NCI-H774 (cell line): ENCODE results near the gene GAGE12C.
"Not testable (repeated sequence)": the region's sequence is repeated elsewhere in the genome, so short reads cannot be mapped to it uniquely, and the experiment has no call there.

Experiments
- DNase-seq: peaks from one replicate; lab custom pipeline; 2025; lab: John Stamatoyannopoulos, UW

GAGE12C gene, protein sequence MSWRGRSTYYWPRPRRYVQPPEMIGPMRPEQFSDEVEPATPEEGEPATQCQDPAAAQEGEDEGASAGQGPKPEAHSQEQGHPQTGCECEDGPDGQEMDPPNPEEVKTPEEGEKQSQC

DNA sequence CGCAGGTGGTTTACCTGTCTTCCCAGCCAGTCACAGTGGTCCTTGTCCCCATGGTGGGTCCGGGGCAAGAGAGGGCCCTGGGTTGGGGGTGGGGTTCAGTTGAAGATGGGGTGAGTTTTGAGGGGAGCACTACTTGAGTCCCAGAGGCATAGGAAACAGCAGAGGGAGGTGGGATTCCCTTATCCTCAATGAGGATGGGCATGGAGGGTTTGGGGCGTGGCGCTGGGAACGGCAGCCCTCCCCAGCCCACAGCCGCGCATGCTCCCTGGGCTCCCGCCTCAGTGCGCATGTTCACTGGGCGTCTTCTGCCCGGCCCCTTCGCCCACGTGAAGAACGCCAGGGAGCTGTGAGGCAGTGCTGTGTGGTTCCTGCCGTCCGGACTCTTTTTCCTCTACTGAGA is at the start of gene GAGE12C:
Gene GAGE12C, plus strand, starts transcription at position 301 of the 400 bp plus-strand sequence. CDS start 1,155 bp downstream, outside the sequence.
- not testable (repeated sequence) for DNase-seq

DNA sequence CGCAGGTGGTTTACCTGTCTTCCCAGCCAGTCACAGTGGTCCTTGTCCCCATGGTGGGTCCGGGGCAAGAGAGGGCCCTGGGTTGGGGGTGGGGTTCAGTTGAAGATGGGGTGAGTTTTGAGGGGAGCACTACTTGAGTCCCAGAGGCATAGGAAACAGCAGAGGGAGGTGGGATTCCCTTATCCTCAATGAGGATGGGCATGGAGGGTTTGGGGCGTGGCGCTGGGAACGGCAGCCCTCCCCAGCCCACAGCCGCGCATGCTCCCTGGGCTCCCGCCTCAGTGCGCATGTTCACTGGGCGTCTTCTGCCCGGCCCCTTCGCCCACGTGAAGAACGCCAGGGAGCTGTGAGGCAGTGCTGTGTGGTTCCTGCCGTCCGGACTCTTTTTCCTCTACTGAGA is 9.5 kb downstream of the GAGE12C start, which contains the start of gene GAGE12D:
Gene GAGE12D, plus strand, starts transcription at position 301 of the 400 bp plus-strand sequence. CDS start 1,155 bp downstream, outside the sequence.
- DNase-seq: not testable (repeated sequence)

DNA sequence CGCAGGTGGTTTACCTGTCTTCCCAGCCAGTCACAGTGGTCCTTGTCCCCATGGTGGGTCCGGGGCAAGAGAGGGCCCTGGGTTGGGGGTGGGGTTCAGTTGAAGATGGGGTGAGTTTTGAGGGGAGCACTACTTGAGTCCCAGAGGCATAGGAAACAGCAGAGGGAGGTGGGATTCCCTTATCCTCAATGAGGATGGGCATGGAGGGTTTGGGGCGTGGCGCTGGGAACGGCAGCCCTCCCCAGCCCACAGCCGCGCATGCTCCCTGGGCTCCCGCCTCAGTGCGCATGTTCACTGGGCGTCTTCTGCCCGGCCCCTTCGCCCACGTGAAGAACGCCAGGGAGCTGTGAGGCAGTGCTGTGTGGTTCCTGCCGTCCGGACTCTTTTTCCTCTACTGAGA is 19.0 kb downstream of the GAGE12C start, which contains the start of gene GAGE12E:
Gene GAGE12E, plus strand, starts transcription at position 301 of the 400 bp plus-strand sequence. CDS start 1,155 bp downstream, outside the sequence.
- DNase-seq: not testable (repeated sequence)

DNA sequence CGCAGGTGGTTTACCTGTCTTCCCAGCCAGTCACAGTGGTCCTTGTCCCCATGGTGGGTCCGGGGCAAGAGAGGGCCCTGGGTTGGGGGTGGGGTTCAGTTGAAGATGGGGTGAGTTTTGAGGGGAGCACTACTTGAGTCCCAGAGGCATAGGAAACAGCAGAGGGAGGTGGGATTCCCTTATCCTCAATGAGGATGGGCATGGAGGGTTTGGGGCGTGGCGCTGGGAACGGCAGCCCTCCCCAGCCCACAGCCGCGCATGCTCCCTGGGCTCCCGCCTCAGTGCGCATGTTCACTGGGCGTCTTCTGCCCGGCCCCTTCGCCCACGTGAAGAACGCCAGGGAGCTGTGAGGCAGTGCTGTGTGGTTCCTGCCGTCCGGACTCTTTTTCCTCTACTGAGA is 28.6 kb downstream of the GAGE12C start, which contains the start of gene GAGE12F:
Gene GAGE12F, plus strand, starts transcription at position 301 of the 400 bp plus-strand sequence. CDS start 1,155 bp downstream, outside the sequence.
- DNase-seq: not testable (repeated sequence)

DNA sequence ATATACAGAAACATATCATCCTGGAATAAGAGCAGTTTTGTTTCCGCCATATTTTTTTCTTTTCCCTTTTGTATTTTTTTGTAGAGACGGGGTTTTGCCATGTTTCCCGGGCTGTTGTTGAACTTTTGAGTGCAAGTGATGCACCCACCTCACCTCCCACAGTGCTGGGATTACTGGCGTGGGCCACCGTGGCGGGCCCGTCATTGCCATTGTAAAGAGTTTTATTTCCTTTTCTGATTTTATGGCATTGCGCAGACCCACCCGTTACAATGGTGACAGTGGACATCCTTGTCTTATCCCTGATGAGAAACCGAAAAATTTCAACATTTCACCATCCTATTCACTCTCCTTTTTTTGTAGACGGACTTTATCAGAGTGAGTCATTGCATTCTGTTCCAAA is 36.8 kb downstream of the GAGE12C start:
- DNase-seq: not testable (repeated sequence)

DNA sequence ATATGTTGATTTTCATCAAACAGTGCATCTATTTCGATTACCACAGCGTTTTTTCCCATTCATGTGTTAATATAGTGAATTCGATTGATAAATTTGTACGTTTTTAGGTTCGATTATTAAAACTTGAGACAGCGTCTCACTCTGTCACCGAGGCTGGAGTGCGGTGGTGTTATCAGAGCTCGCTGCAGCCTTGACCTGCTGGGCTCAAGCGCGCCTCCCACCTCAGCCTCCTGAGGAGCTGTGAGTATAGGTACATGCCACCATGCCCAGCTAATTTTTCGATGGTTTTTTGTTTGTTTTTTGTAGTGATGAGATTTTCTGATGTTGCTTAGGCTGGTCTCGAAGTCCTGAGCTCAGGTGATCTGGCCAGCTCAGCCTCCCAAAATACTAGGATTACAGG is 37.2 kb downstream of the GAGE12C start:
- not testable (repeated sequence) for DNase-seq

DNA sequence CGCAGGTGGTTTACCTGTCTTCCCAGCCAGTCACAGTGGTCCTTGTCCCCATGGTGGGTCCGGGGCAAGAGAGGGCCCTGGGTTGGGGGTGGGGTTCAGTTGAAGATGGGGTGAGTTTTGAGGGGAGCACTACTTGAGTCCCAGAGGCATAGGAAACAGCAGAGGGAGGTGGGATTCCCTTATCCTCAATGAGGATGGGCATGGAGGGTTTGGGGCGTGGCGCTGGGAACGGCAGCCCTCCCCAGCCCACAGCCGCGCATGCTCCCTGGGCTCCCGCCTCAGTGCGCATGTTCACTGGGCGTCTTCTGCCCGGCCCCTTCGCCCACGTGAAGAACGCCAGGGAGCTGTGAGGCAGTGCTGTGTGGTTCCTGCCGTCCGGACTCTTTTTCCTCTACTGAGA is 38.1 kb downstream of the GAGE12C start, which contains the start of gene GAGE12G:
Gene GAGE12G, plus strand, starts transcription at position 301 of the 400 bp plus-strand sequence. CDS start 1,155 bp downstream, outside the sequence.
- DNase-seq: not testable (repeated sequence)

DNA sequence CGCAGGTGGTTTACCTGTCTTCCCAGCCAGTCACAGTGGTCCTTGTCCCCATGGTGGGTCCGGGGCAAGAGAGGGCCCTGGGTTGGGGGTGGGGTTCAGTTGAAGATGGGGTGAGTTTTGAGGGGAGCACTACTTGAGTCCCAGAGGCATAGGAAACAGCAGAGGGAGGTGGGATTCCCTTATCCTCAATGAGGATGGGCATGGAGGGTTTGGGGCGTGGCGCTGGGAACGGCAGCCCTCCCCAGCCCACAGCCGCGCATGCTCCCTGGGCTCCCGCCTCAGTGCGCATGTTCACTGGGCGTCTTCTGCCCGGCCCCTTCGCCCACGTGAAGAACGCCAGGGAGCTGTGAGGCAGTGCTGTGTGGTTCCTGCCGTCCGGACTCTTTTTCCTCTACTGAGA is 47.7 kb downstream of the GAGE12C start, which contains the start of gene GAGE12H:
Gene GAGE12H, plus strand, starts transcription at position 301 of the 400 bp plus-strand sequence. CDS start 1,155 bp downstream, outside the sequence.
- not testable (repeated sequence) for DNase-seq
